Fibroblast of pulmonary artery (primary cell): ENCODE data around the gene METTL26.

Experiments used
- DNase-seq: peaks from one replicate; pipeline ENCODE4 v3.0.0-alpha.2; 2010; ENCODE audit warnings: low read depth
- H3K4me3 ChIP-seq: replicated peaks from 2 replicates; pipeline ENCODE4 v1.5.1; 2011; ENCODE audit warnings: low read depth, mild to moderate bottlenecking, control low read depth, low read length, moderate library complexity
- CTCF ChIP-seq: IDR thresholded peaks from 2 replicates; pipeline ENCODE4 v1.5.1; 2011; ENCODE audit warnings: mild to moderate bottlenecking, control low read depth, low read length, inconsistent platforms; ENCODE audit errors: missing control alignments

The METTL26 gene

GRCh38 chr16:636206-637080 is at the start of gene METTL26:
Gene METTL26, minus strand, starts transcription at chr16:636305. Its CDS starts 15 bp downstream, at chr16:636290.
- TF ChIP-seq CTCF, result no peak
- H3K4me3 ChIP-seq, result peak within 1 kb of the TSS; percentile 74

GRCh38 chr16:684961-685696 is 49.0 kb upstream of the METTL26 start:
- H3K4me3 ChIP-seq, result no peak overlapping the region
- TF ChIP-seq CTCF, result no peak
- DNase-seq, result no peak

More at GRCh38 chr16:636206-637080, at the start of gene METTL26:
- peak; percentile 94 for DNase-seq

- no peak for TF ChIP-seq CTCF
- peak; percentile 95 for DNase-seq
Observed at GRCh38 chr16:684071-684794, 48.1 kb upstream of the METTL26 start, which contains the start of gene JMJD8. Gene JMJD8, minus strand, starts transcription at chr16:684334. Its CDS starts 15 bp downstream, at chr16:684319.

GRCh38 chr16:683396-684070 is 47.4 kb upstream of the METTL26 start:
- no peak for TF ChIP-seq CTCF
- DNase-seq, result no peak
- peak overlapping the region; percentile 57 for H3K4me3 ChIP-seq

More at GRCh38 chr16:684071-684794, 48.1 kb upstream of the METTL26 start, which contains the start of gene JMJD8:
- H3K4me3 ChIP-seq, result peak within 1 kb of the TSS; percentile 57

- DNase-seq, result no peak
- H3K4me3 ChIP-seq, result peak overlapping the region; percentile 57
- TF ChIP-seq CTCF, result no peak
Observed at GRCh38 chr16:682493-683395, 46.6 kb upstream of the METTL26 start.
